Panc1 (cell line): ENCODE measurements around the gene ISLR2. TPM values are rescaled to one million over a fixed set of nuclear protein-coding genes. Genes with fewer than 3 reads are reported as not detected.
"Not testable (repeated sequence)": the region's sequence is repeated elsewhere in the genome, so short reads cannot be mapped to it uniquely, and the experiment has no call there.

Source experiments
- ATAC-seq: fragments of 200-7000 bp; cut with Tn5 transposase; 2 replicates; pipeline ENCODE4 v1.9.1; 2020; ENCODE audit warnings: mild to moderate bottlenecking, moderate library complexity
- Bru-seq: library from RNA; stranded (reverse); fragments of 400-500 nt; gene quantifications from one replicate; lab custom pipeline; 2021; lab: Mats Ljungman, UMichigan
- BruChase-seq, 2 experiments: library from RNA; stranded (reverse); fragments of 400-500 nt; gene quantifications; one replicate each; lab custom pipeline; 2021; lab: Mats Ljungman, UMichigan
- BruUV-seq: library from RNA; stranded (reverse); fragments of 400-500 nt; replicated peaks from 2 replicates; lab custom pipeline; 2021; lab: Mats Ljungman, UMichigan
- CTCF ChIA-PET: fragments of 300-600 bp; sonication (Branson Sonifier 250); formaldehyde crosslinking; loops from one replicate; lab custom pipeline; 2022; ENCODE audit warnings: antibody characterized with exemption; lab: Charles Lee
- POLR2A ChIA-PET: fragments of 300-600 bp; sonication (Branson Sonifier 250); formaldehyde crosslinking; loops from one replicate; lab custom pipeline; 2022; ENCODE audit warnings: antibody characterized with exemption; lab: Charles Lee
- DNase-seq: peaks from one replicate; pipeline ENCODE4 v3.0.0-alpha.2; 2010; ENCODE audit warnings: low read depth, low spot score
- H3K27ac ChIP-seq: 2 replicates; pipeline ENCODE4 v1.5.1; 2011; ENCODE audit warnings: mild to moderate bottlenecking, low read length, inconsistent platforms
- H3K27me3 ChIP-seq: fragments of 200-500 bp; sonication (Bioruptor generic); 2 replicates; pipeline ENCODE4 v1.6.0; 2014; ENCODE audit warnings: low read length, inconsistent platforms; ENCODE audit not compliant: control insufficient read depth, insufficient read depth
- H3K36me3 ChIP-seq: fragments of 200-500 bp; sonication (Bioruptor generic); 2 replicates; pipeline ENCODE4 v1.5.1; 2014; ENCODE audit warnings: inconsistent platforms, mild to moderate bottlenecking, low read length, moderate library complexity; ENCODE audit not compliant: control insufficient read depth, insufficient read depth
- H3K4me1 ChIP-seq: 2 replicates; pipeline ENCODE4 v1.5.1; 2011; ENCODE audit warnings: inconsistent platforms, mild to moderate bottlenecking, low read length, moderate library complexity; ENCODE audit not compliant: control insufficient read depth, insufficient read depth
- H3K4me3 ChIP-seq, 2 experiments: 2 replicates each; pipeline ENCODE4 v1.5.1; 2011 to 2012; ENCODE audit warnings: low read depth in 2 of 2, low read length in 2 of 2, mild to moderate bottlenecking in 2 of 2, inconsistent platforms in 1 of 2, moderate library complexity in 1 of 2
- H3K9me3 ChIP-seq: fragments of 200-500 bp; sonication (Bioruptor generic); 2 replicates; pipeline ENCODE4 v1.5.1; 2014; ENCODE audit warnings: low read depth, mild to moderate bottlenecking, inconsistent platforms, low read length, moderate library complexity; ENCODE audit not compliant: control insufficient read depth, insufficient read depth
- POLR2AphosphoS5 ChIP-seq: IDR thresholded peaks from 2 replicates; pipeline ENCODE4 v1.6.1; 2012; ENCODE audit warnings: mild to moderate bottlenecking, low read depth, low read length, moderate library complexity
- SIN3A ChIP-seq: IDR thresholded peaks from 2 replicates; pipeline ENCODE4 v1.6.1; 2012; ENCODE audit warnings: low read depth, mild to moderate bottlenecking, low read length, moderate library complexity, borderline replicate concordance; ENCODE audit not compliant: insufficient read depth
- TCF7L2 ChIP-seq: IDR thresholded peaks from 2 replicates; pipeline ENCODE4 v1.6.1; 2011; ENCODE audit warnings: mild to moderate bottlenecking, low read depth, low read length, inconsistent platforms
- in situ Hi-C: cut with HindIII; loops from 2 replicates; pipeline ENCODE4 v1.10.0; 2016; ENCODE audit warnings: low sequenced_read_pairs, low pct_unique_long_range_greater_than_20kb
- intact Hi-C: fragments of 100-400 bp; cut with micrococcal nuclease; formaldehyde crosslinking; loops from one replicate; pipeline ENCODE4 v1.10.0; 2022; ENCODE audit not compliant: unreplicated experiment
- long read RNA-seq: library from polyadenylated mRNA; unstranded; transcript quantifications from one replicate; pipeline ENCODE4 v2.0.0, GENCODE V29; 2021; ENCODE audit not compliant: unreplicated experiment
- polyA plus RNA-seq: library from polyadenylated mRNA; unstranded; fragments of >200 nt; gene quantifications from one replicate; pipeline ENCODE4 v1.2.1, GENCODE V29; 2012; ENCODE audit warnings: missing spikeins; ENCODE audit not compliant: insufficient read length
- total RNA-seq: library from RNA; stranded (reverse); gene quantifications from one replicate; pipeline ENCODE4 v1.2.1, GENCODE V29; 2021; ENCODE audit not compliant: unreplicated experiment
- TF ChIP-seq, protein P1 (sequence below): fragments of 450-650 bp; IDR thresholded peaks from 2 replicates; pipeline ENCODE4 v1.5.1; 2017; ENCODE audit warnings: mild to moderate bottlenecking
- TF ChIP-seq, protein P2 (sequence below), 2 experiments: IDR thresholded peaks; 2 replicates each; pipeline ENCODE4 v1.6.1; 2011 to 2012; ENCODE audit warnings: low read depth in 2 of 2, control low read depth in 1 of 2, low read length in 1 of 2, mild to moderate bottlenecking in 1 of 2, moderate library complexity in 1 of 2; ENCODE audit not compliant: insufficient read depth in 1 of 2

The ISLR2 gene
- 0.36 TPM for total RNA-seq
- polyA plus RNA-seq = 0.08 TPM
- Bru-seq, nascent RNA = not detected
- BruChase-seq, experiment 1, labeled RNA remaining after a 2-hour chase = percentile 9 among the genes with signal in this experiment
- percentile 22 among the genes with signal in this experiment for BruChase-seq, experiment 2, labeled RNA remaining after a 6-hour chase
- long read RNA-seq = 0 reads

GRCh38 chr15:74130155-74130848 is at the start of gene ISLR2:
ISLR2 (plus strand) TSS chr15:74130586; CDS start chr15:74132755, 2,169 bp downstream.
- ChIA-PET CTCF (interaction anchor here (1.0 to 3.3 kb wide), 2 partner anchors 77 to 177 kb away, joined by 5 to 53 read pairs; no protein-coding TSS in a partner anchor), POLR2A (no interaction called here)
- Histone ChIP-seq H3K27me3 (peaks cover 16% of the 10 kb centered on the region; the same call in 1 of the 2 replicates), H3K4me1 (peaks cover 14% of the 10 kb centered on the region), H3K27ac (no peak within 1 kb of the TSS), H3K36me3 (no peaks in the 10 kb centered on the region), H3K4me3 (peak within 1 kb of the TSS; percentile 24 to 44), H3K9me3 (no peaks in the 10 kb centered on the region)
- BruUV-seq = no TSS peak
- TF ChIP-seq, protein P1, sequence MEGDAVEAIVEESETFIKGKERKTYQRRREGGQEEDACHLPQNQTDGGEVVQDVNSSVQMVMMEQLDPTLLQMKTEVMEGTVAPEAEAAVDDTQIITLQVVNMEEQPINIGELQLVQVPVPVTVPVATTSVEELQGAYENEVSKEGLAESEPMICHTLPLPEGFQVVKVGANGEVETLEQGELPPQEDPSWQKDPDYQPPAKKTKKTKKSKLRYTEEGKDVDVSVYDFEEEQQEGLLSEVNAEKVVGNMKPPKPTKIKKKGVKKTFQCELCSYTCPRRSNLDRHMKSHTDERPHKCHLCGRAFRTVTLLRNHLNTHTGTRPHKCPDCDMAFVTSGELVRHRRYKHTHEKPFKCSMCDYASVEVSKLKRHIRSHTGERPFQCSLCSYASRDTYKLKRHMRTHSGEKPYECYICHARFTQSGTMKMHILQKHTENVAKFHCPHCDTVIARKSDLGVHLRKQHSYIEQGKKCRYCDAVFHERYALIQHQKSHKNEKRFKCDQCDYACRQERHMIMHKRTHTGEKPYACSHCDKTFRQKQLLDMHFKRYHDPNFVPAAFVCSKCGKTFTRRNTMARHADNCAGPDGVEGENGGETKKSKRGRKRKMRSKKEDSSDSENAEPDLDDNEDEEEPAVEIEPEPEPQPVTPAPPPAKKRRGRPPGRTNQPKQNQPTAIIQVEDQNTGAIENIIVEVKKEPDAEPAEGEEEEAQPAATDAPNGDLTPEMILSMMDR = no peak
- TF ChIP-seq, protein P2, sequence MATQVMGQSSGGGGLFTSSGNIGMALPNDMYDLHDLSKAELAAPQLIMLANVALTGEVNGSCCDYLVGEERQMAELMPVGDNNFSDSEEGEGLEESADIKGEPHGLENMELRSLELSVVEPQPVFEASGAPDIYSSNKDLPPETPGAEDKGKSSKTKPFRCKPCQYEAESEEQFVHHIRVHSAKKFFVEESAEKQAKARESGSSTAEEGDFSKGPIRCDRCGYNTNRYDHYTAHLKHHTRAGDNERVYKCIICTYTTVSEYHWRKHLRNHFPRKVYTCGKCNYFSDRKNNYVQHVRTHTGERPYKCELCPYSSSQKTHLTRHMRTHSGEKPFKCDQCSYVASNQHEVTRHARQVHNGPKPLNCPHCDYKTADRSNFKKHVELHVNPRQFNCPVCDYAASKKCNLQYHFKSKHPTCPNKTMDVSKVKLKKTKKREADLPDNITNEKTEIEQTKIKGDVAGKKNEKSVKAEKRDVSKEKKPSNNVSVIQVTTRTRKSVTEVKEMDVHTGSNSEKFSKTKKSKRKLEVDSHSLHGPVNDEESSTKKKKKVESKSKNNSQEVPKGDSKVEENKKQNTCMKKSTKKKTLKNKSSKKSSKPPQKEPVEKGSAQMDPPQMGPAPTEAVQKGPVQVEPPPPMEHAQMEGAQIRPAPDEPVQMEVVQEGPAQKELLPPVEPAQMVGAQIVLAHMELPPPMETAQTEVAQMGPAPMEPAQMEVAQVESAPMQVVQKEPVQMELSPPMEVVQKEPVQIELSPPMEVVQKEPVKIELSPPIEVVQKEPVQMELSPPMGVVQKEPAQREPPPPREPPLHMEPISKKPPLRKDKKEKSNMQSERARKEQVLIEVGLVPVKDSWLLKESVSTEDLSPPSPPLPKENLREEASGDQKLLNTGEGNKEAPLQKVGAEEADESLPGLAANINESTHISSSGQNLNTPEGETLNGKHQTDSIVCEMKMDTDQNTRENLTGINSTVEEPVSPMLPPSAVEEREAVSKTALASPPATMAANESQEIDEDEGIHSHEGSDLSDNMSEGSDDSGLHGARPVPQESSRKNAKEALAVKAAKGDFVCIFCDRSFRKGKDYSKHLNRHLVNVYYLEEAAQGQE (IDR thresholded peaks at IDR 0.05; ENCODE audit: insufficient read depth in 1 of 2, low read depth in 2 of 2, low read length in 1 of 2) = no peak
- TF ChIP-seq TCF7L2 = no peak
- TF ChIP-seq POLR2AphosphoS5 = no peak
- TF ChIP-seq SIN3A = no peak
- intact Hi-C loops = no loop called here
- in situ Hi-C loops = no loop called here
- DNase-seq = no peak
- no peak for ATAC-seq

GRCh38 chr15:74082450-74082849 is 47.9 kb upstream of the ISLR2 start, which contains the start of gene GOLGA6A:
GOLGA6A (minus strand) TSS chr15:74082550; CDS start chr15:74082509, 41 bp downstream.
- H3K36me3 ChIP-seq, POLR2A ChIA-PET, H3K27ac ChIP-seq, in situ Hi-C loops, intact Hi-C loops, DNase-seq, H3K27me3 ChIP-seq, H3K9me3 ChIP-seq, BruUV-seq, H3K4me1 ChIP-seq, CTCF ChIA-PET, H3K4me3 ChIP-seq, ATAC-seq: not testable (repeated sequence)

GRCh38 chr15:74094567-74094966 is 35.8 kb upstream of the ISLR2 start:
- CTCF ChIA-PET, BruUV-seq, H3K9me3 ChIP-seq, H3K4me1 ChIP-seq, H3K4me3 ChIP-seq, ATAC-seq, H3K27ac ChIP-seq, intact Hi-C loops, POLR2A ChIA-PET, in situ Hi-C loops, DNase-seq, H3K27me3 ChIP-seq, H3K36me3 ChIP-seq: not testable (repeated sequence)

GRCh38 chr15:74095610-74096009 is 34.8 kb upstream of the ISLR2 start:
- H3K4me3 ChIP-seq, CTCF ChIA-PET: not testable (repeated sequence)

More at GRCh38 chr15:74095610-74096009, 34.8 kb upstream of the ISLR2 start:
- H3K9me3 ChIP-seq, H3K36me3 ChIP-seq, in situ Hi-C loops, H3K27me3 ChIP-seq, ATAC-seq, intact Hi-C loops, BruUV-seq, DNase-seq, H3K4me1 ChIP-seq, POLR2A ChIA-PET, H3K27ac ChIP-seq: not testable (repeated sequence)
